Measurements from ENCODE around the gene HOXA5. TPM values are rescaled to one million over a fixed set of nuclear protein-coding genes. Genes with fewer than 3 reads are reported as not detected.

Gene HOXA5
- total RNA-seq, 1 experiment from 2014 or later: 6.7 TPM

GRCh38 chr7:27109466-27110185 lies 33.9 kb downstream of the HOXA5 start:
- H4K20me1 ChIP-seq (ENCODE audit: insufficient read depth): no peaks in the 10 kb centered on the region
- ChIA-PET POLR2A (no interaction called here), RAD21 (ENCODE audit: low non-redundant PET in 1 of 2, low total read pairs in 2 of 2, uncharacterized antibody in 2 of 2, unreplicated experiment in 2 of 2) (no interaction called here), CTCF (no interaction called here)
- H2AFZ ChIP-seq (ENCODE audit: low read depth, low read length, poor library complexity, severe bottlenecking): no peak overlapping the region
- DNase-seq (ENCODE audit: low read depth, low spot score) (no peak), ATAC-seq (no peak)
- H3K9me3 ChIP-seq (ENCODE audit: control insufficient read depth in 1 of 2, insufficient read depth in 1 of 2, low read depth in 1 of 2, low read length in 2 of 2): no peaks in the 10 kb centered on the region
- TF ChIP-seq SP1 (IDR thresholded peaks at IDR 0.05; ENCODE audit: low read depth): no peak
- no peak for TF ChIP-seq ELF1 (IDR thresholded peaks at IDR 0.05; ENCODE audit: borderline replicate concordance, low read depth)
- TF ChIP-seq EZH2phosphoT487 (IDR thresholded peaks at IDR 0.05; ENCODE audit: borderline replicate concordance): no peak
- TF ChIP-seq CEBPB (IDR thresholded peaks at IDR 0.05; ENCODE audit: low read depth): no peak
- no peak for TF ChIP-seq CTCF (IDR thresholded peaks at IDR 0.05 in 2 of 3, conservative IDR thresholded peaks at IDR 0.05 in 1 of 3; ENCODE audit: borderline replicate concordance in 1 of 3, insufficient read depth in 1 of 3, low read depth in 2 of 3, low read length in 2 of 3)
- TF ChIP-seq POLR2A (IDR thresholded peaks at IDR 0.05; ENCODE audit: borderline replicate concordance, extremely low read depth, insufficient read depth, insufficient read length): no peak
- H3K4me1 ChIP-seq (ENCODE audit: control insufficient read depth in 1 of 2, insufficient read depth in 2 of 2, low read length in 2 of 2): peaks cover 34 to 35% of the 10 kb centered on the region in 2 experiments
- H3K79me2 ChIP-seq (ENCODE audit: insufficient read depth, low read length): peaks cover 20% of the 10 kb centered on the region
- H3K4me2 ChIP-seq (ENCODE audit: low read length): no peak overlapping the region
- H3K27me3 ChIP-seq (ENCODE audit: insufficient read depth, low read length): no peaks in the 10 kb centered on the region
- H3K36me3 ChIP-seq (ENCODE audit: control insufficient read depth in 1 of 2, insufficient read depth in 2 of 2, low read length in 2 of 2): no peaks in the 10 kb centered on the region
- no peak overlapping the region for H3K9ac ChIP-seq (ENCODE audit: low read length)
- no peaks in the 10 kb centered on the region for H3K9me2 ChIP-seq (ENCODE audit: insufficient read depth)
- H3K27ac ChIP-seq (ENCODE audit: low read depth, low read length): no peak overlapping the region
- H3K4me3 ChIP-seq (replicated peaks in 1 of 2; ENCODE audit: low read depth in 1 of 2, low read length in 2 of 2): no peak overlapping the region
- BruUV-seq (replicated peaks): no TSS peak
- intact Hi-C loops (cut with micrococcal nuclease): no loop called here
